Measurements from ENCODE around the gene TRPC4.

DNA sequence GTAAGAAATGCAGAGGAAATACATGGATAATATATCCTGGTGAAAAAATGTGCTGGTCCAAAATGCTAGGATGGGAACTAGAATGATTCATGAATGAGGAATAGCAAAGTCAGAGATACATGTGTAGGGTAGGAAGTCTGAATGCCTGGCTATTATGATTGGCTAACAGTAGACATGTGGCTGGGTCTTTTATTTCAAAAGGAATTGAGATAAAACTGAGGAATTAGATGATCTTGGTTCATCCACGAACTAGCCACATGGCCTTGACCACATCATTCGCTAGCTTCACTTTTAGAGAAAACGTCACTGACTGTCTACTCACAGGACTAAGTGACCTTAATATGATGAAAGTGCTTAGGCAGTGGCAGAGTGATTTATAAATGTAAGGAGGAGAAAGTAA lies 103.1 kb downstream of the TRPC4 start:
- TF ChIP-seq, protein P1, sequence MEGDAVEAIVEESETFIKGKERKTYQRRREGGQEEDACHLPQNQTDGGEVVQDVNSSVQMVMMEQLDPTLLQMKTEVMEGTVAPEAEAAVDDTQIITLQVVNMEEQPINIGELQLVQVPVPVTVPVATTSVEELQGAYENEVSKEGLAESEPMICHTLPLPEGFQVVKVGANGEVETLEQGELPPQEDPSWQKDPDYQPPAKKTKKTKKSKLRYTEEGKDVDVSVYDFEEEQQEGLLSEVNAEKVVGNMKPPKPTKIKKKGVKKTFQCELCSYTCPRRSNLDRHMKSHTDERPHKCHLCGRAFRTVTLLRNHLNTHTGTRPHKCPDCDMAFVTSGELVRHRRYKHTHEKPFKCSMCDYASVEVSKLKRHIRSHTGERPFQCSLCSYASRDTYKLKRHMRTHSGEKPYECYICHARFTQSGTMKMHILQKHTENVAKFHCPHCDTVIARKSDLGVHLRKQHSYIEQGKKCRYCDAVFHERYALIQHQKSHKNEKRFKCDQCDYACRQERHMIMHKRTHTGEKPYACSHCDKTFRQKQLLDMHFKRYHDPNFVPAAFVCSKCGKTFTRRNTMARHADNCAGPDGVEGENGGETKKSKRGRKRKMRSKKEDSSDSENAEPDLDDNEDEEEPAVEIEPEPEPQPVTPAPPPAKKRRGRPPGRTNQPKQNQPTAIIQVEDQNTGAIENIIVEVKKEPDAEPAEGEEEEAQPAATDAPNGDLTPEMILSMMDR (conservative IDR thresholded peaks at IDR 0.05 in 1 of 2, IDR thresholded peaks at IDR 0.05 in 1 of 2; ENCODE audit: low read depth in 1 of 2, low read length in 2 of 2), result no peak
- TF ChIP-seq EZH2 (IDR thresholded peaks at IDR 0.05; ENCODE audit: low read length, missing control alignments), result no peak

Measured in fibroblast of lung (primary cell).